ENCODE measurements around the gene ALK.

ALK gene

DNA sequence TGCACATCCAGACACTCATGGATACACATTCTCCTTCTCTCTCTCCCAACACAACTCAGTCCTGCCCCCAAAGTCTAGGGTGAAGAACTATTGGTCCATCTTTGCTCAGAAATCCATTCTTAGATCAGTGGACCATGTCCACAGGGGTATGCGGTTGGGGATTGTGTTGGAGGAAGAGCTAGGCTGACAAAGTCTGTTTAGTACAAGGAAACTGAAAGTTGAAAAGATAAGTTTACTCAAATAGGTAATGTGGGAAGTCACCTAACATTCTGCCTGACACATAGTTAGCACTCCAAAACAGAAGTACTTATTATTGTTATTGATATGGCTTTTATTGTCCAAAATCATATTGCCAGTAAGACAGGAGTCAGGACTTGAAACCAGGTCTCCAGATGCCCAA is 55.9 kb downstream of the ALK start (continued):
- TF ChIP-seq ZBTB20 (tag by site-specific recombination; IDR thresholded peaks at IDR 0.05), result no peak

DNA sequence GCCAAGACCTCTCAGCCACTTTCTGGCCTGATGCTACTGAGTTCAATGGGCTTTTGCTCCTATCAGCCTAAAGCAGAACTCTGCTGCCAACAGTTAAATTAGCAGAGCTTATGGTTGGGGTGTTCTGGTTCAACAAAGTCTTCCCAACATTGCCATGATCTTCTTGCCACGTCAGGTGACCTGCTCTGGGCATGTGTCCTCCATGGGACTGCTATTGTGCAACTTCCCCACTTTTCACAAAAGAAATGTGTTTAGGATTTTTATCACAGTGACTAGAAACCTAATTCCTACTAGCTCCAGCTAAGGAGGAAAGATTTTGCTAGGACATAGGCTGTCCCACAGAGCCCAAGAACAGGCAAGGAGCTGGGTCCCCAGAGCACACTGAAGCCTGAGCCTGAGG is 56.4 kb downstream of the ALK start:
- no peaks in the 10 kb centered on the region for H3K9me3 ChIP-seq (ENCODE audit: control insufficient read depth, insufficient read depth, low read depth, low read length)
- POLR2A ChIA-PET, result no interaction called here
- CTCF ChIA-PET, result no interaction called here
- H3K36me3 ChIP-seq (ENCODE audit: control insufficient read depth in 2 of 2, insufficient read depth in 1 of 2, low read length in 2 of 2), result no peaks in the 10 kb centered on the region
- no peak overlapping the region for H3K27ac ChIP-seq (ENCODE audit: extremely low read depth, low read depth, low read length)
- H3K4me1 ChIP-seq (ENCODE audit: control insufficient read depth, insufficient read depth, low read length), result no peaks in the 10 kb centered on the region
- no peak for TF ChIP-seq ZNF843 (tag by site-specific recombination; IDR thresholded peaks at IDR 0.05)
- TF ChIP-seq, protein P1, sequence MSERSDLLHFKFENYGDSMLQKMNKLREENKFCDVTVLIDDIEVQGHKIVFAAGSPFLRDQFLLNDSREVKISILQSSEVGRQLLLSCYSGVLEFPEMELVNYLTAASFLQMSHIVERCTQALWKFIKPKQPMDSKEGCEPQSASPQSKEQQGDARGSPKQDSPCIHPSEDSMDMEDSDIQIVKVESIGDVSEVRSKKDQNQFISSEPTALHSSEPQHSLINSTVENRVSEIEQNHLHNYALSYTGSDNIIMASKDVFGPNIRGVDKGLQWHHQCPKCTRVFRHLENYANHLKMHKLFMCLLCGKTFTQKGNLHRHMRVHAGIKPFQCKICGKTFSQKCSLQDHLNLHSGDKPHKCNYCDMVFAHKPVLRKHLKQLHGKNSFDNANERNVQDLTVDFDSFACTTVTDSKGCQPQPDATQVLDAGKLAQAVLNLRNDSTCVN (tag by site-specific recombination; optimal IDR thresholded peaks at IDR 0.05), result no peak
- TF ChIP-seq ZNF660 (tag by site-specific recombination; IDR thresholded peaks at IDR 0.05), result no peak
- TF ChIP-seq ZNF404 (tag by site-specific recombination; IDR thresholded peaks at IDR 0.05), result no peak
- no peak for TF ChIP-seq KLF8 (tag by site-specific recombination; IDR thresholded peaks at IDR 0.05)
- TF ChIP-seq, protein P2, sequence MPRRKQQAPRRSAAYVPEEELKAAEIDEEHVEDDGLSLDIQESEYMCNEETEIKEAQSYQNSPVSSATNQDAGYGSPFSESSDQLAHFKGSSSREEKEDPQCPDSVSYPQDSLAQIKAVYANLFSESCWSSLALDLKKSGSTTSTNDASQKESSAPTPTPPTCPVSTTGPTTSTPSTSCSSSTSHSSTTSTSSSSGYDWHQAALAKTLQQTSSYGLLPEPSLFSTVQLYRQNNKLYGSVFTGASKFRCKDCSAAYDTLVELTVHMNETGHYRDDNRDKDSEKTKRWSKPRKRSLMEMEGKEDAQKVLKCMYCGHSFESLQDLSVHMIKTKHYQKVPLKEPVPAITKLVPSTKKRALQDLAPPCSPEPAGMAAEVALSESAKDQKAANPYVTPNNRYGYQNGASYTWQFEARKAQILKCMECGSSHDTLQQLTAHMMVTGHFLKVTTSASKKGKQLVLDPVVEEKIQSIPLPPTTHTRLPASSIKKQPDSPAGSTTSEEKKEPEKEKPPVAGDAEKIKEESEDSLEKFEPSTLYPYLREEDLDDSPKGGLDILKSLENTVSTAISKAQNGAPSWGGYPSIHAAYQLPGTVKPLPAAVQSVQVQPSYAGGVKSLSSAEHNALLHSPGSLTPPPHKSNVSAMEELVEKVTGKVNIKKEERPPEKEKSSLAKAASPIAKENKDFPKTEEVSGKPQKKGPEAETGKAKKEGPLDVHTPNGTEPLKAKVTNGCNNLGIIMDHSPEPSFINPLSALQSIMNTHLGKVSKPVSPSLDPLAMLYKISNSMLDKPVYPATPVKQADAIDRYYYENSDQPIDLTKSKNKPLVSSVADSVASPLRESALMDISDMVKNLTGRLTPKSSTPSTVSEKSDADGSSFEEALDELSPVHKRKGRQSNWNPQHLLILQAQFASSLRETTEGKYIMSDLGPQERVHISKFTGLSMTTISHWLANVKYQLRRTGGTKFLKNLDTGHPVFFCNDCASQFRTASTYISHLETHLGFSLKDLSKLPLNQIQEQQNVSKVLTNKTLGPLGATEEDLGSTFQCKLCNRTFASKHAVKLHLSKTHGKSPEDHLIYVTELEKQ (tag by site-specific recombination; IDR thresholded peaks at IDR 0.05; ENCODE audit: borderline replicate concordance), result no peak
- TF ChIP-seq ZNF155 (tag by site-specific recombination; IDR thresholded peaks at IDR 0.05), result no peak
- no peak for TF ChIP-seq ZNF626 (tag by site-specific recombination; IDR thresholded peaks at IDR 0.05)
- no peak for TF ChIP-seq ZNF530 (tag by site-specific recombination; IDR thresholded peaks at IDR 0.05; ENCODE audit: low read depth)
- no peak for TF ChIP-seq ZNF548 (tag by site-specific recombination; IDR thresholded peaks at IDR 0.05)
- TF ChIP-seq ZNF610 (tag by site-specific recombination; IDR thresholded peaks at IDR 0.05; ENCODE audit: borderline replicate concordance), result no peak
- no peak for TF ChIP-seq ZNF121 (tag by site-specific recombination; IDR thresholded peaks at IDR 0.05)
- no peak for TF ChIP-seq ZNF561 (tag by site-specific recombination; IDR thresholded peaks at IDR 0.05; ENCODE audit: borderline replicate concordance)
- no peak for TF ChIP-seq ZNF169 (tag by site-specific recombination; IDR thresholded peaks at IDR 0.05)
- no peak for TF ChIP-seq YY2 (tag by site-specific recombination; IDR thresholded peaks at IDR 0.05)
- TF ChIP-seq HOXA7 (CRISPR knock-in tag; IDR thresholded peaks at IDR 0.05; ENCODE audit: borderline replicate concordance), result no peak
- no peak overlapping the region for H3K4me3 ChIP-seq (ENCODE audit: low read depth, low read length)

DNA sequence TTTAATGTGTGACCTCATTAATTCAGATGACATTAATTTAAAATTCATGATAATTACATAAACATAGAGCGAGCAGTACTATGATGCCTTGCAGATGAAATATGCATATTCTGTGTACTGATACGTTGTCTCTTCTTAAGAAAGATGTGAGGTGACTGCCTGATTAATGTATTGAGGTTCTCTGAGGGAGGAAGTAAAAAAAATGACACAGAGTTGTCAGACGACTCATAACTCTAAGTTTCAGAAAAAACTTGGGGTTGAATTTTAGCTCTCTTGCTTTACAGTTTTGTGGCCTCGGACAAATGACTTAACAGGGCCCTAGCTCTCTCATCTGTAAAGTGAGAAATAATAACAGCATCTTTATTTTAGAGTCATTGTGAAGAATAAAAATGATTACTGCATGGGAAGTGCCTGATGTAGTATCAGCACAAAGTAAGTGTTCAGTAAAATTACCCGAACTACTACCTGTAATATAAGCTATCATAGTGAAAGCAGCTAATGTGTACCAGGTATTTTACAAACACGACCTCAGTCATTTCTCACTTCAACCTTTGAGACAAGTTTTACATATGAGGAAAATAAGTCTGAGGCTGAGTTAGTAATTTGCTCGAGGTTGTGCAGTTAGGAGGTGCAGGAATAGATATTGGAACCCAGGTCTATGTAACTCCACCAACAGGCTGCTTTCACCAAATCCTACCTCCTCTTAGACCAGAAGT is 65.3 kb downstream of the ALK start:
- ChIA-PET POLR2A (no interaction called here), CTCF (no interaction called here)
- Histone ChIP-seq H3K9me3 (ENCODE audit: control insufficient read depth, insufficient read depth, low read depth, low read length) (no peaks in the 10 kb centered on the region), H3K4me3 (ENCODE audit: low read depth, low read length) (no peak overlapping the region), H3K27ac (ENCODE audit: extremely low read depth, low read depth, low read length) (no peak overlapping the region), H3K36me3 (ENCODE audit: control insufficient read depth in 2 of 2, insufficient read depth in 1 of 2, low read length in 2 of 2) (no peaks in the 10 kb centered on the region), H3K4me1 (ENCODE audit: control insufficient read depth, insufficient read depth, low read length) (no peaks in the 10 kb centered on the region)
- no peak for TF ChIP-seq ZNF221 (tag by site-specific recombination; IDR thresholded peaks at IDR 0.05; ENCODE audit: borderline replicate concordance)
- TF ChIP-seq RBAK (tag by site-specific recombination; IDR thresholded peaks at IDR 0.05), result no peak
- TF ChIP-seq HOXD13 (CRISPR knock-in tag; IDR thresholded peaks at IDR 0.05; ENCODE audit: borderline replicate concordance), result no peak
- no peak for TF ChIP-seq ZNF514 (tag by site-specific recombination; IDR thresholded peaks at IDR 0.05)
- TF ChIP-seq ZNF621 (tag by site-specific recombination; IDR thresholded peaks at IDR 0.05), result no peak
- no peak for TF ChIP-seq GLI2 (tag by site-specific recombination; IDR thresholded peaks at IDR 0.05; ENCODE audit: borderline replicate concordance, low read depth)
- no peak for TF ChIP-seq ZNF791 (tag by site-specific recombination; IDR thresholded peaks at IDR 0.05)
- TF ChIP-seq, protein P3, sequence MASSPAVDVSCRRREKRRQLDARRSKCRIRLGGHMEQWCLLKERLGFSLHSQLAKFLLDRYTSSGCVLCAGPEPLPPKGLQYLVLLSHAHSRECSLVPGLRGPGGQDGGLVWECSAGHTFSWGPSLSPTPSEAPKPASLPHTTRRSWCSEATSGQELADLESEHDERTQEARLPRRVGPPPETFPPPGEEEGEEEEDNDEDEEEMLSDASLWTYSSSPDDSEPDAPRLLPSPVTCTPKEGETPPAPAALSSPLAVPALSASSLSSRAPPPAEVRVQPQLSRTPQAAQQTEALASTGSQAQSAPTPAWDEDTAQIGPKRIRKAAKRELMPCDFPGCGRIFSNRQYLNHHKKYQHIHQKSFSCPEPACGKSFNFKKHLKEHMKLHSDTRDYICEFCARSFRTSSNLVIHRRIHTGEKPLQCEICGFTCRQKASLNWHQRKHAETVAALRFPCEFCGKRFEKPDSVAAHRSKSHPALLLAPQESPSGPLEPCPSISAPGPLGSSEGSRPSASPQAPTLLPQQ (tag by site-specific recombination; IDR thresholded peaks at IDR 0.05), result no peak
- TF ChIP-seq KLF16 (tag by site-specific recombination; IDR thresholded peaks at IDR 0.05), result no peak

All from HEK293 (cell line).